Chondrocyte (in vitro differentiated cells): Measurements from ENCODE around the gene OR12D3. TPM values are rescaled to one million over a fixed set of nuclear protein-coding genes. Genes with fewer than 3 reads are reported as not detected.

Experiments
- DNase-seq: peaks from one replicate; pipeline ENCODE4 v3.0.0; 2021; ENCODE audit warnings: mixed read lengths, low spot score
- H3K27ac Mint-ChIP-seq: one replicate; pipeline ENCODE4 v1.8.0; 2021; ENCODE audit warnings: mild to moderate bottlenecking, moderate library complexity, mixed read lengths; ENCODE audit not compliant: unreplicated experiment
- H3K27me3 Mint-ChIP-seq: 2 replicates; pipeline ENCODE4 v1.8.0; 2021; ENCODE audit warnings: low read depth, mixed read lengths
- H3K36me3 Mint-ChIP-seq: 2 replicates; pipeline ENCODE4 v1.8.0; 2021; ENCODE audit warnings: low read depth, mixed read lengths
- H3K4me1 Mint-ChIP-seq: 2 replicates; pipeline ENCODE4 v1.8.0; 2021; ENCODE audit warnings: low read depth, mild to moderate bottlenecking, mixed read lengths
- H3K4me3 Mint-ChIP-seq: one replicate; pipeline ENCODE4 v1.8.0; 2021; ENCODE audit warnings: mild to moderate bottlenecking, moderate library complexity, mixed read lengths; ENCODE audit not compliant: unreplicated experiment
- H3K9me3 Mint-ChIP-seq: 2 replicates; pipeline ENCODE4 v1.8.0; 2021; ENCODE audit warnings: low read depth, mixed read lengths
- CTCF ChIP-seq: fragments of 200-600 bp; sonication (generic); IDR thresholded peaks from 2 replicates; pipeline ENCODE4 v1.5.0; 2021; ENCODE audit warnings: antibody characterized with exemption, mild to moderate bottlenecking, moderate library complexity
- total RNA-seq: library from RNA; stranded (reverse); gene quantifications from 3 replicates; pipeline ENCODE4 v1.2.1, GENCODE V29; 2021

The OR12D3 gene
- total RNA-seq, 1 donor from 2014 or later, result not detected

- Mint-ChIP-seq H3K36me3 (no peaks in the 10 kb centered on the region), H3K9me3 (peaks cover 9% of the 10 kb centered on the region), H3K4me1 (no peaks in the 10 kb centered on the region), H3K27me3 (peaks cover 10% of the 10 kb centered on the region), H3K27ac (no peak overlapping the region), H3K4me3 (no peak overlapping the region)
- no peak for TF ChIP-seq CTCF
- DNase-seq, result no peak
Observed at GRCh38 chr6:29403801-29404200, 28.7 kb upstream of the OR12D3 start.

GRCh38 chr6:29399525-29399924 lies 24.4 kb upstream of the OR12D3 start:
- Mint-ChIP-seq H3K4me3 (no peak overlapping the region), H3K27me3 (peaks cover 29% of the 10 kb centered on the region), H3K36me3 (no peaks in the 10 kb centered on the region), H3K27ac (no peak overlapping the region), H3K4me1 (no peaks in the 10 kb centered on the region), H3K9me3 (no peaks in the 10 kb centered on the region)
- TF ChIP-seq CTCF, result no peak
- no peak for DNase-seq

GRCh38 chr6:29395331-29395730 lies 20.2 kb upstream of the OR12D3 start, which contains the start of gene OR12D2:
Gene OR12D2 (plus strand): TSS chr6:29395631. CDS start chr6:29396700, 1,069 bp downstream.
- no peak for TF ChIP-seq CTCF
- Mint-ChIP-seq H3K4me1 (no peaks in the 10 kb centered on the region), H3K9me3 (no peaks in the 10 kb centered on the region), H3K27me3 (peaks cover 29% of the 10 kb centered on the region), H3K4me3 (no peak within 1 kb of the TSS), H3K36me3 (no peaks in the 10 kb centered on the region), H3K27ac (no peak within 1 kb of the TSS)
- no peak for DNase-seq

GRCh38 chr6:29388533-29388932 lies 13.4 kb upstream of the OR12D3 start:
- Mint-ChIP-seq H3K36me3 (no peaks in the 10 kb centered on the region), H3K9me3 (no peaks in the 10 kb centered on the region), H3K4me3 (no peak overlapping the region), H3K27ac (no peak overlapping the region), H3K27me3 (peaks cover 22% of the 10 kb centered on the region), H3K4me1 (no peaks in the 10 kb centered on the region)
- no peak for DNase-seq
- TF ChIP-seq CTCF, result no peak

- Mint-ChIP-seq H3K36me3 (no peaks in the 10 kb centered on the region), H3K27me3 (peaks cover 28% of the 10 kb centered on the region), H3K9me3 (no peaks in the 10 kb centered on the region), H3K4me1 (no peaks in the 10 kb centered on the region), H3K4me3 (no peak overlapping the region), H3K27ac (no peak overlapping the region)
- TF ChIP-seq CTCF, result peak; percentile 77
- no peak for DNase-seq
Observed at GRCh38 chr6:29376003-29376402, 912 bp upstream of the OR12D3 start.
